ENCODE data around the gene SHE. TPM values are rescaled to one million over a fixed set of nuclear protein-coding genes. Genes with fewer than 3 reads are reported as not detected.

SHE gene
- total RNA-seq, 1 experiment from 2014 or later = not detected

DNA sequence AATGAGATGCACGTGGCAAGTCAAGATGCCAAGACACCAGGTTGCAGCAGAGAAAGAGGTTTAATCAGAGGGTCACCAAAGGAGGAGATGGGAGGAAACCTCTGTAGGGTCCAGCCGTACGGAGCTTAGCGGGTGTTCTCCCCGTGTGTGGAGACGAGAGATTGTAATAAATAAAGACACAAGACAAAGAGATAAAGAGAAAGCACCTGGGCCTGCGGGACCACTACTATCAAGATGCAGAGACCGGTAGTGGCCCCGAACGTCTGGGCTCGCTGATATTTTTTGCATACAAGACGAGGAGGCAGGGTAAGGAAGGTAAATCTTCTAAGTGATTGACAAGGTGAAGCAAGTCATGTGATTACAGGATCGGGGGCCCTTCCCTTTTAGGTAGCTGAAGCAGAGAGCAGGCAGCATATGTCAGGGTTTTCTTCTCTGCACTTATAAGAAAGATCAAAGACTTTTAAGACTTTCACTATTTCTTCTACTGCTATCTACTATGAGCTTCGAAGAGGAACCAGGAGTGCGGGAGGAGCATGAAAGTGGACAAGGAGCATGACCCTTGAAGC lies 41.4 kb downstream of the SHE start:
- TF ChIP-seq JUND (IDR thresholded peaks at IDR 0.05) (no peak), SRF (IDR thresholded peaks at IDR 0.05; ENCODE audit: low read depth) (no peak)
- no peaks in the 10 kb centered on the region for H3K9me3 ChIP-seq (ENCODE audit: control insufficient read depth in 1 of 2, insufficient read depth in 1 of 2, low read depth in 1 of 2, low read length in 2 of 2)
- no peak overlapping the region for H2AFZ ChIP-seq (ENCODE audit: low read depth, low read length, poor library complexity, severe bottlenecking)
- intact Hi-C loops (cut with micrococcal nuclease) = no loop called here
- H3K9me2 ChIP-seq (ENCODE audit: insufficient read depth) = no peaks in the 10 kb centered on the region
- ChIA-PET RAD21 (ENCODE audit: low non-redundant PET in 1 of 2, low total read pairs in 2 of 2, uncharacterized antibody in 2 of 2, unreplicated experiment in 2 of 2) (no interaction called here), CTCF (interaction anchor here (0.5 kb wide), 1 partner anchor 111 kb away, joined by 3 read pairs; no protein-coding TSS in a partner anchor), POLR2A (no interaction called here)
- no peak for DNase-seq (ENCODE audit: low read depth, low spot score)
- no peak overlapping the region for H3K9ac ChIP-seq (ENCODE audit: low read length)
- BruUV-seq (replicated peaks) = no TSS peak
- H3K79me2 ChIP-seq (ENCODE audit: insufficient read depth, low read length) = no peaks in the 10 kb centered on the region
- no peaks in the 10 kb centered on the region for H3K36me3 ChIP-seq (ENCODE audit: control insufficient read depth in 1 of 2, insufficient read depth in 2 of 2, low read length in 2 of 2)
- peaks cover 15 to 22% of the 10 kb centered on the region in 2 experiments for H3K4me1 ChIP-seq (ENCODE audit: control insufficient read depth in 1 of 2, insufficient read depth in 2 of 2, low read length in 2 of 2)
- H4K20me1 ChIP-seq (ENCODE audit: insufficient read depth) = no peaks in the 10 kb centered on the region
- H3K27ac ChIP-seq (ENCODE audit: low read depth, low read length) = no peak overlapping the region
- no peak for ATAC-seq
- no peak overlapping the region for H3K4me2 ChIP-seq (ENCODE audit: low read length)
- no peak overlapping the region for H3K4me3 ChIP-seq (replicated peaks in 1 of 2; ENCODE audit: low read depth in 1 of 2, low read length in 2 of 2)
- H3K27me3 ChIP-seq (ENCODE audit: insufficient read depth, low read length) = no peaks in the 10 kb centered on the region

DNA sequence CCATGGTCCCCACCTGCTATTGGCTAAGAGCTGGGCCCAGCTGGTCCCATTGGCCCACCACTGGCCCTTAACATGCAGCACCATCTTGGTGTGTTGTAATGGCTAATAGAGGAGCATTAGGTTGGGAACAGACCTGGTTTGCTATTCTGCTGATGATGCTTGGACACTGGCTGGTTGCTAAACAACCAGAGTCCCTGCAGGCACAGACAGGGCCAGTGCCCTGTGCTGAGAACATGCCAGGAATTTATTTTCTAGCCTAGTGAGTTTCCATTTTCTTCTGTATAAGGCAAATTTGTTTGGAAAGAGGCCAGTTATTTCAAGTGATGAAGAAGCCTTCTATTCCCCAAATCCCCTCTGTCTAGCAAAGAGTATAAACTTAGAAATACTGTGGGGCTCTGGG lies 43.1 kb downstream of the SHE start:
- H3K9me3 ChIP-seq (ENCODE audit: control insufficient read depth in 1 of 2, insufficient read depth in 1 of 2, low read depth in 1 of 2, low read length in 2 of 2) = no peaks in the 10 kb centered on the region
- H3K4me3 ChIP-seq (replicated peaks in 1 of 2; ENCODE audit: low read depth in 1 of 2, low read length in 2 of 2) = no peak overlapping the region
- TF ChIP-seq TCF7L2 (IDR thresholded peaks at IDR 0.05; ENCODE audit: borderline replicate concordance, extremely low read depth, insufficient read depth, insufficient read length) (no peak), POLR2A (IDR thresholded peaks at IDR 0.05; ENCODE audit: borderline replicate concordance, extremely low read depth, insufficient read depth, insufficient read length) (no peak), SP1 (IDR thresholded peaks at IDR 0.05; ENCODE audit: low read depth) (no peak), ZFX (IDR thresholded peaks at IDR 0.05) (no peak), JUND (IDR thresholded peaks at IDR 0.05) (no peak), FOSL1 (IDR thresholded peaks at IDR 0.05; ENCODE audit: low read depth) (no peak), EZH2phosphoT487 (IDR thresholded peaks at IDR 0.05; ENCODE audit: borderline replicate concordance) (no peak), SIN3A (IDR thresholded peaks at IDR 0.05; ENCODE audit: low read depth) (no peak), EGR1 (IDR thresholded peaks at IDR 0.05; ENCODE audit: low read depth) (no peak), CBX3 (IDR thresholded peaks at IDR 0.05; ENCODE audit: low read depth) (no peak), YY1 (IDR thresholded peaks at IDR 0.05; ENCODE audit: extremely low read depth, insufficient replicate concordance, low read depth, low read length) (no peak), RAD21 (IDR thresholded peaks at IDR 0.05; ENCODE audit: low read depth) (no peak)
- TF ChIP-seq, protein P1, sequence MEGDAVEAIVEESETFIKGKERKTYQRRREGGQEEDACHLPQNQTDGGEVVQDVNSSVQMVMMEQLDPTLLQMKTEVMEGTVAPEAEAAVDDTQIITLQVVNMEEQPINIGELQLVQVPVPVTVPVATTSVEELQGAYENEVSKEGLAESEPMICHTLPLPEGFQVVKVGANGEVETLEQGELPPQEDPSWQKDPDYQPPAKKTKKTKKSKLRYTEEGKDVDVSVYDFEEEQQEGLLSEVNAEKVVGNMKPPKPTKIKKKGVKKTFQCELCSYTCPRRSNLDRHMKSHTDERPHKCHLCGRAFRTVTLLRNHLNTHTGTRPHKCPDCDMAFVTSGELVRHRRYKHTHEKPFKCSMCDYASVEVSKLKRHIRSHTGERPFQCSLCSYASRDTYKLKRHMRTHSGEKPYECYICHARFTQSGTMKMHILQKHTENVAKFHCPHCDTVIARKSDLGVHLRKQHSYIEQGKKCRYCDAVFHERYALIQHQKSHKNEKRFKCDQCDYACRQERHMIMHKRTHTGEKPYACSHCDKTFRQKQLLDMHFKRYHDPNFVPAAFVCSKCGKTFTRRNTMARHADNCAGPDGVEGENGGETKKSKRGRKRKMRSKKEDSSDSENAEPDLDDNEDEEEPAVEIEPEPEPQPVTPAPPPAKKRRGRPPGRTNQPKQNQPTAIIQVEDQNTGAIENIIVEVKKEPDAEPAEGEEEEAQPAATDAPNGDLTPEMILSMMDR (IDR thresholded peaks at IDR 0.05 in 2 of 3, conservative IDR thresholded peaks at IDR 0.05 in 1 of 3; ENCODE audit: borderline replicate concordance in 1 of 3, insufficient read depth in 1 of 3, low read depth in 2 of 3, low read length in 2 of 3) = no peak
- TF ChIP-seq, protein P2, sequence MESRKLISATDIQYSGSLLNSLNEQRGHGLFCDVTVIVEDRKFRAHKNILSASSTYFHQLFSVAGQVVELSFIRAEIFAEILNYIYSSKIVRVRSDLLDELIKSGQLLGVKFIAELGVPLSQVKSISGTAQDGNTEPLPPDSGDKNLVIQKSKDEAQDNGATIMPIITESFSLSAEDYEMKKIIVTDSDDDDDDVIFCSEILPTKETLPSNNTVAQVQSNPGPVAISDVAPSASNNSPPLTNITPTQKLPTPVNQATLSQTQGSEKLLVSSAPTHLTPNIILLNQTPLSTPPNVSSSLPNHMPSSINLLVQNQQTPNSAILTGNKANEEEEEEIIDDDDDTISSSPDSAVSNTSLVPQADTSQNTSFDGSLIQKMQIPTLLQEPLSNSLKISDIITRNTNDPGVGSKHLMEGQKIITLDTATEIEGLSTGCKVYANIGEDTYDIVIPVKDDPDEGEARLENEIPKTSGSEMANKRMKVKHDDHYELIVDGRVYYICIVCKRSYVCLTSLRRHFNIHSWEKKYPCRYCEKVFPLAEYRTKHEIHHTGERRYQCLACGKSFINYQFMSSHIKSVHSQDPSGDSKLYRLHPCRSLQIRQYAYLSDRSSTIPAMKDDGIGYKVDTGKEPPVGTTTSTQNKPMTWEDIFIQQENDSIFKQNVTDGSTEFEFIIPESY (IDR thresholded peaks at IDR 0.05; ENCODE audit: extremely low read depth, insufficient replicate concordance, low read length) = no peak
- no peaks in the 10 kb centered on the region for H3K79me2 ChIP-seq (ENCODE audit: insufficient read depth, low read length)
- no peak for DNase-seq (ENCODE audit: low read depth, low spot score)
- H4K20me1 ChIP-seq (ENCODE audit: insufficient read depth) = no peaks in the 10 kb centered on the region
- no peak for ATAC-seq
- CTCF ChIA-PET = no interaction called here
- H3K27ac ChIP-seq (ENCODE audit: low read depth, low read length) = no peak overlapping the region
- intact Hi-C loops (cut with micrococcal nuclease) = no loop called here
- H3K9ac ChIP-seq (ENCODE audit: low read length) = no peak overlapping the region
- no peaks in the 10 kb centered on the region for H3K36me3 ChIP-seq (ENCODE audit: control insufficient read depth in 1 of 2, insufficient read depth in 2 of 2, low read length in 2 of 2)
- BruUV-seq (replicated peaks) = no TSS peak
- POLR2A ChIA-PET = interaction anchor here (0.7 kb wide), 1 partner anchor 98 kb away, joined by 4 read pairs; no protein-coding TSS in a partner anchor
- H2AFZ ChIP-seq (ENCODE audit: low read depth, low read length, poor library complexity, severe bottlenecking) = no peak overlapping the region
- H3K27me3 ChIP-seq (ENCODE audit: insufficient read depth, low read length) = no peaks in the 10 kb centered on the region
- no peaks in the 10 kb centered on the region for H3K9me2 ChIP-seq (ENCODE audit: insufficient read depth)
- RAD21 ChIA-PET (ENCODE audit: low non-redundant PET in 1 of 2, low total read pairs in 2 of 2, uncharacterized antibody in 2 of 2, unreplicated experiment in 2 of 2) = no interaction called here
- H3K4me2 ChIP-seq (ENCODE audit: low read length) = no peak overlapping the region
- peaks cover 15 to 22% of the 10 kb centered on the region in 2 experiments for H3K4me1 ChIP-seq (ENCODE audit: control insufficient read depth in 1 of 2, insufficient read depth in 2 of 2, low read length in 2 of 2)
